ENCODE measurements around the gene FUT1. TPM values are rescaled to one million over a fixed set of nuclear protein-coding genes. Genes with fewer than 3 reads are reported as not detected.
"Not testable (repeated sequence)": the region's sequence is repeated elsewhere in the genome, so short reads cannot be mapped to it uniquely, and the experiment has no call there.

The FUT1 gene
- total RNA-seq, 2 experiments from 2014 or later: 0.03 TPM; not detected in 1

GRCh38 chr19:48765816-48766215 lies 13.4 kb upstream of the FUT1 start:
- H3K4me3 ChIP-seq (ENCODE audit: low read depth, low read length, poor library complexity, severe bottlenecking); H4K20me1 ChIP-seq (ENCODE audit: insufficient read depth, low read length); DNase-seq (ENCODE audit: low spot score); H3K79me2 ChIP-seq (ENCODE audit: insufficient read depth, low read depth, low read length); H3K9me2 ChIP-seq (ENCODE audit: insufficient read depth, low read length); H3K9me3 ChIP-seq (ENCODE audit: low read length); intact Hi-C loops (cut with micrococcal nuclease; ENCODE audit: unreplicated experiment); H3K4me1 ChIP-seq (ENCODE audit: insufficient read depth, low read length, poor library complexity, severe bottlenecking); POLR2A ChIA-PET; BruUV-seq (replicated peaks); H2AFZ ChIP-seq (ENCODE audit: low read length); H3K4me2 ChIP-seq (ENCODE audit: low read length); H3K36me3 ChIP-seq (ENCODE audit: insufficient read depth, low read length); H3K27ac ChIP-seq (ENCODE audit: low read depth, low read length, poor library complexity, severe bottlenecking); CTCF ChIA-PET (ENCODE audit: unreplicated experiment): not testable (repeated sequence)

GRCh38 chr19:48760504-48761205 lies 8.2 kb upstream of the FUT1 start:
- POLR2A ChIA-PET: no interaction called here
- intact Hi-C loops (cut with micrococcal nuclease; ENCODE audit: unreplicated experiment): no loop called here

GRCh38 chr19:48757741-48758144 lies 5.3 kb upstream of the FUT1 start:
- intact Hi-C loops (cut with micrococcal nuclease; ENCODE audit: unreplicated experiment): no loop called here
- no peak for TF ChIP-seq EZH2phosphoT487 (IDR thresholded peaks at IDR 0.05; ENCODE audit: borderline replicate concordance, low read depth, low read length)
- TF ChIP-seq CTCF (conservative IDR thresholded peaks at IDR 0.05; ENCODE audit: low read length): no peak
- Histone ChIP-seq H3K27ac (ENCODE audit: low read depth, low read length, poor library complexity, severe bottlenecking) (no peak overlapping the region), H3K4me3 (ENCODE audit: low read depth, low read length, poor library complexity, severe bottlenecking) (no peak overlapping the region), H3K9me2 (ENCODE audit: insufficient read depth, low read length) (no peaks in the 10 kb centered on the region), H3K79me2 (ENCODE audit: insufficient read depth, low read depth, low read length) (no peaks in the 10 kb centered on the region), H4K20me1 (ENCODE audit: insufficient read depth, low read length) (no peaks in the 10 kb centered on the region), H3K4me2 (ENCODE audit: low read length) (no peak overlapping the region), H3K4me1 (ENCODE audit: insufficient read depth, low read length, poor library complexity, severe bottlenecking) (peaks cover 12% of the 10 kb centered on the region), H3K9me3 (ENCODE audit: low read length) (no peaks in the 10 kb centered on the region), H3K36me3 (ENCODE audit: insufficient read depth, low read length) (no peaks in the 10 kb centered on the region), H2AFZ (ENCODE audit: low read length) (no peak overlapping the region)
- DNase-seq (ENCODE audit: low spot score): no peak
- POLR2A ChIA-PET: no interaction called here
- no TSS peak for BruUV-seq (replicated peaks)
- CTCF ChIA-PET (ENCODE audit: unreplicated experiment): no interaction called here

More at GRCh38 chr19:48760504-48761205, 8.2 kb upstream of the FUT1 start:
- H3K4me1 ChIP-seq (ENCODE audit: insufficient read depth, low read length, poor library complexity, severe bottlenecking): peaks cover 5% of the 10 kb centered on the region
- peak overlapping the region; percentile 93 for H2AFZ ChIP-seq (ENCODE audit: low read length)
- CTCF ChIA-PET (ENCODE audit: unreplicated experiment): no interaction called here
- no peak overlapping the region for H3K4me3 ChIP-seq (ENCODE audit: low read depth, low read length, poor library complexity, severe bottlenecking)
- TF ChIP-seq EZH2phosphoT487 (IDR thresholded peaks at IDR 0.05; ENCODE audit: borderline replicate concordance, low read depth, low read length): no peak
- TF ChIP-seq CTCF (conservative IDR thresholded peaks at IDR 0.05; ENCODE audit: low read length): no peak
- no peaks in the 10 kb centered on the region for H4K20me1 ChIP-seq (ENCODE audit: insufficient read depth, low read length)
- no peaks in the 10 kb centered on the region for H3K36me3 ChIP-seq (ENCODE audit: insufficient read depth, low read length)
- H3K4me2 ChIP-seq (ENCODE audit: low read length): peak overlapping the region; percentile 20; the same call in 1 of the 2 replicates
- no peak for DNase-seq (ENCODE audit: low spot score)
- no peaks in the 10 kb centered on the region for H3K9me3 ChIP-seq (ENCODE audit: low read length)
- H3K27ac ChIP-seq (ENCODE audit: low read depth, low read length, poor library complexity, severe bottlenecking): no peak overlapping the region
- BruUV-seq (replicated peaks): no TSS peak
- H3K79me2 ChIP-seq (ENCODE audit: insufficient read depth, low read depth, low read length): no peaks in the 10 kb centered on the region
- no peaks in the 10 kb centered on the region for H3K9me2 ChIP-seq (ENCODE audit: insufficient read depth, low read length)
